Fibroblast of pulmonary artery (primary cell): ENCODE data around the gene ABCA13.

Experiments
- DNase-seq: peaks from one replicate; pipeline ENCODE4 v3.0.0-alpha.2; 2010; ENCODE audit warnings: low read depth
- H3K4me3 ChIP-seq: replicated peaks from 2 replicates; pipeline ENCODE4 v1.5.1; 2011; ENCODE audit warnings: low read depth, mild to moderate bottlenecking, control low read depth, low read length, moderate library complexity
- TF ChIP-seq, protein P1 (sequence below): IDR thresholded peaks from 2 replicates; pipeline ENCODE4 v1.5.1; 2011; ENCODE audit warnings: mild to moderate bottlenecking, control low read depth, low read length, inconsistent platforms; ENCODE audit errors: missing control alignments

ABCA13 gene

DNA sequence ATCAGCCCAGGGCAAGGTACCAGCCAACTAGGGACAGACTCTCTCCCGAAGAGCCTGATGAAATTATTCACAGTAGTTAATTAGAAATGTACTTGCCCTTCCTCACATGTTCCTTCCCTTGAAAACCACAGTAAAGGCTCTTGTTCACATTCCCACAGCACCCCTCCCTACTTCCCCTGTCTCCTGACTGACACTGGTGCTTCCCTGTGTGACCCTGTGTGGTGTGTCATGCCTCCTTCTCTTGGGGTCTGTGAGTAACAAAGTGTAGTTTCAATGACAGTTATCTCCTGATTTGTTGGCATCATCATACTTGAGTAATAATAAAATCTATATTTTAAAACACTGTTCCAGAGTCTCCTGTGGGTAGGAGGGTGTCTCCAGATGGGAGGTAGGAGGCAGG is 209.7 kb downstream of the ABCA13 start:
- TF ChIP-seq, protein P1, sequence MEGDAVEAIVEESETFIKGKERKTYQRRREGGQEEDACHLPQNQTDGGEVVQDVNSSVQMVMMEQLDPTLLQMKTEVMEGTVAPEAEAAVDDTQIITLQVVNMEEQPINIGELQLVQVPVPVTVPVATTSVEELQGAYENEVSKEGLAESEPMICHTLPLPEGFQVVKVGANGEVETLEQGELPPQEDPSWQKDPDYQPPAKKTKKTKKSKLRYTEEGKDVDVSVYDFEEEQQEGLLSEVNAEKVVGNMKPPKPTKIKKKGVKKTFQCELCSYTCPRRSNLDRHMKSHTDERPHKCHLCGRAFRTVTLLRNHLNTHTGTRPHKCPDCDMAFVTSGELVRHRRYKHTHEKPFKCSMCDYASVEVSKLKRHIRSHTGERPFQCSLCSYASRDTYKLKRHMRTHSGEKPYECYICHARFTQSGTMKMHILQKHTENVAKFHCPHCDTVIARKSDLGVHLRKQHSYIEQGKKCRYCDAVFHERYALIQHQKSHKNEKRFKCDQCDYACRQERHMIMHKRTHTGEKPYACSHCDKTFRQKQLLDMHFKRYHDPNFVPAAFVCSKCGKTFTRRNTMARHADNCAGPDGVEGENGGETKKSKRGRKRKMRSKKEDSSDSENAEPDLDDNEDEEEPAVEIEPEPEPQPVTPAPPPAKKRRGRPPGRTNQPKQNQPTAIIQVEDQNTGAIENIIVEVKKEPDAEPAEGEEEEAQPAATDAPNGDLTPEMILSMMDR, result no peak
- DNase-seq, result no peak
- no peak overlapping the region for H3K4me3 ChIP-seq

DNA sequence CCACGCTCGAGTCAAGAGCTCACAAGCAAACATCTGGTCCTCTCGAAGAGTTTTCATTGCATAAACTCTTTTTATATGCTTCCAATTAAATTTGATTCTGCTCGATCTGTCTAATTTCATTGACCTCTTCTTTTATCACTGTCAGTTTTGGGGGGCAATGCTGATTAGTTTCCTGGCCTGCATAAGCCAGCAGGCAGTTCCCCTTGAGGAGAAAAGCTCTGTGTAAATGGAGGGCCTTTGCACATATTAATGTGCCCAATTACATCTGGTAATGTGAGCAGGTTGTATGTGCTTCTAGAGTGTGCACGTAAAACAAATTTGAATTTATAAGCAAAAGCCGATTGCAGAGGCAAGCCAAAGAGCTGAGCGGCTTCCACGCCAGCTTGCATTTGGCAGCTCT is 210.3 kb downstream of the ABCA13 start:
- no peak for DNase-seq

DNA sequence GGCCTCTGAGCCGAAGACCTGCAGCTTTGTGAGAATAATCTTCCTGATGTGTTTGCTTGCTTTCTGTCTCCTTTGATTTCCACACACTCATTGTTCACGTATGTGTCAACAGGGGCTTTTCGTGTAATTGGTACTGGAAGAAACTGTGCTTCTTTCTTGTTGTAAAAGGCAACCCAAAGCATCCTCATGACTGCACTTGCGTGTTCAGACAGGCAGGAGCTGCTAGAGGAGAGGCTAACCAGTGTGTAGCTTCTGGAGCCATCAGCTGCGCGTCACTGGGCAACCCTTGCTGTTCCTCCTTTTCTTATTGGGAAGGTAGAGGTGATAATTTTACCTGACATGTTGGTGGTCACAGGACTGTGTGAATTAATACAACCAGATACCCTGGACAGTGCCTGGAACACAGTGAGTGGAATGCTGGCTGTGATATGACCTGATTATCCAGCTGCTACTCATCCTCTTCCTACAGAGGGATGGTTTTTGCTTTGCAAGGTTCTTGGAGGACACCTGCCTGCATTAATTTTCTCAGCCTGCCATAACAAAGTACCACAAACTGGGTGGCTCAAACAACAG is 213.0 kb downstream of the ABCA13 start:
- DNase-seq, result no peak
- no peak overlapping the region for H3K4me3 ChIP-seq
- TF ChIP-seq, protein P1, result no peak

More for the DNA sequence above, 210.3 kb downstream of the ABCA13 start:
- H3K4me3 ChIP-seq, result no peak overlapping the region
- TF ChIP-seq, protein P1, result no peak

DNA sequence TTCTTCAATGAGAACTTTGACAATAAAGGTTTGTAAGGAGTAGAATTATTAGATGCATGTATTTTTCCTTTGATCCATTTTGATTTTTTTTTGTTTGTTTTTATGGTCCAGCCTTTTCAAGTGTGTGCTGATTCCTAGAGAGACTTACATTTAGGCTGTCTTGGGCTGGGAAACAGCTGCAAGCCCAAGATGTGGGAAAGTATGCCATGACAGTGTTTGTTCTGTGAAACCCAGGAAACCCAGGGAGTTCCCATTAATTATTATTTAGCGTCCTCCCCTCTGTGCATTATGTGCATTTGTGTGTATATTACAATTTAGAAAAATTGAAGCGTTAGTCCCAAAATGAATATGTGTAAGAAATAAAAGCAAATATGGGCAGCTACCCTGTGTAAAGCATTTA is 216.7 kb downstream of the ABCA13 start:
- TF ChIP-seq, protein P1, result no peak
- DNase-seq, result no peak
- H3K4me3 ChIP-seq, result no peak overlapping the region

DNA sequence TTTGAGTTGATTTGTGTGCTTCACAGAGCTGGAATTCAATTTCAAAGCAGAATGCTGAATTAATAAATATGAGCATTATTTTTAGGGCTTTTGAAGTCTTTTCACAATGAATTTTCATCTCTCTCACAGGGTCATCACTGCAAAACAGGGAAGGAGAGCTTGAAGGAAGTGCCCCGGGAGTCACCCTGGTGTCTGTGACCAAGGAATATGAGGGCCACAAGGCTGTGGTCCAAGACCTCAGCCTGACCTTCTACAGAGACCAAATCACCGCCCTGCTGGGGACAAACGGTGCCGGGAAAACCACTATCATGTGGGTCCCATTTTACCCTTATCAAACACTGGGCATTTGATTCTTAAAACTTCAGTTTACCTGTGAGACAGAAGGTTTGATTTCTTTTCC is 217.7 kb downstream of the ABCA13 start:
- DNase-seq, result no peak
- TF ChIP-seq, protein P1, result no peak

DNA sequence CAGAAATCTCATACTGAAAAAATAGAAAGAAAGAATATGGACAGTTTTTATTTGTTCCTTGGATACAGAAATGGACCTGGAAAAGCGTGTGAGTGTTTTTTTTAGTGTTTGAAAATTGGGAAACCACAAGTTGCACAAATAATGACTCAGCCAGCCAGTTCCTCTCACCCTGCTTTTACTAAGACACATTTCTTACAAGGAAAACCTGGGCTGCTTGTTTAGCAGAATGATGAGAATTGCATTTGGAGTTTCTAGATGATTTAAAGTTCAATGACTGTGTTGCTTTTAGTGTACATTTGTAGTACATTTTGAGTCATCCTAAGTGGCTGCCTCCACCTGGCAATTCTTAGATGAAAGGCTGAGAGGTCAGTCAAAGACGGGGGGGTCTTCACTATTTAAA is 218.7 kb downstream of the ABCA13 start:
- H3K4me3 ChIP-seq, result no peak overlapping the region
- DNase-seq, result peak; percentile 19
- TF ChIP-seq, protein P1, result no peak

More for the DNA sequence above, 217.7 kb downstream of the ABCA13 start:
- H3K4me3 ChIP-seq, result no peak overlapping the region
